K562 (cell line): Measurements from ENCODE around the gene DPH7. TPM values are rescaled to one million over a fixed set of nuclear protein-coding genes. Genes with fewer than 3 reads are reported as not detected.

Experiments used
- ATAC-seq: fragments of 200-7000 bp; cut with Tn5 transposase; 3 replicates; pipeline ENCODE4 v1.9.1; 2020; ENCODE audit warnings: moderate library complexity
- BruUV-seq: library from RNA; stranded (reverse); fragments of 400-500 nt; replicated peaks from 2 replicates; lab custom pipeline; 2021; lab: Mats Ljungman, UMichigan
- CTCF ChIA-PET: fragments of 300-600 bp; formaldehyde crosslinking; extraction: SDS; loops from one replicate; lab custom pipeline; 2021; ENCODE audit warnings: low intra/inter-chr PET ratio; lab: Yijun Ruan, JAX
- POLR2A ChIA-PET: fragments of 300-600, 350-650 bp; sonication (Branson Sonifier 250); formaldehyde crosslinking; extraction: SDS; loops from one replicate; lab custom pipeline; 2021; ENCODE audit warnings: antibody characterized with exemption, inconsistent platforms; lab: Yijun Ruan, JAX
- DNase-seq, 4 experiments: peaks; one replicate each; pipeline versions ENCODE4 v3.0.0 to v3.0.0-alpha.2; 2011 to 2018; ENCODE audit warnings: low spot score in 3 of 4, mixed read lengths in 3 of 4; ENCODE audit errors: extremely low read depth in 1 of 4
- FAIRE-seq: peaks from 2 replicates; lab custom pipeline; 2011; peaks lifted over from hg19 to GRCh38; lab: Jason Lieb, UNC
- H2AFZ ChIP-seq: 2 replicates; pipeline ENCODE4 v1.6.0; 2011; ENCODE audit warnings: low read depth, low read length, control low read depth, inconsistent platforms
- H3K27ac ChIP-seq: fragments of 200-600 bp; 3 replicates; pipeline ENCODE4 v1.8.0; 2011; ENCODE audit warnings: low read depth, mild to moderate bottlenecking, control low read depth, inconsistent platforms, low read length, moderate library complexity, mixed read lengths; ENCODE audit errors: extremely low read depth
- H3K27me3 ChIP-seq, 2 experiments: fragments of 300-600 bp in 1 of 2; 2 replicates in 1 of 2; 3 replicates in 1 of 2; pipeline versions ENCODE4 v1.6.0 to v1.8.0; 2011; ENCODE audit warnings: inconsistent platforms in 2 of 2, low read length in 2 of 2, mild to moderate bottlenecking in 1 of 2, mixed read lengths in 1 of 2, moderate library complexity in 1 of 2; ENCODE audit not compliant: control insufficient read depth in 2 of 2, insufficient read depth in 2 of 2
- H3K36me3 ChIP-seq: fragments of 300-600 bp; 3 replicates; pipeline ENCODE4 v1.8.0; 2011; ENCODE audit warnings: mild to moderate bottlenecking, low read length, inconsistent platforms; ENCODE audit not compliant: control insufficient read depth, insufficient read depth
- H3K4me1 ChIP-seq, 2 experiments: fragments of 200-600 bp in 1 of 2; replicated peaks in 1 of 2; 2 replicates in 1 of 2; 3 replicates in 1 of 2; pipeline versions ENCODE4 v1.5.1 to v1.8.0; 2011; ENCODE audit warnings: inconsistent platforms in 2 of 2, low read length in 2 of 2, mild to moderate bottlenecking in 1 of 2, mixed read lengths in 1 of 2, moderate library complexity in 1 of 2; ENCODE audit not compliant: control insufficient read depth in 2 of 2, insufficient read depth in 2 of 2
- H3K4me2 ChIP-seq: 2 replicates; pipeline ENCODE4 v1.6.1; 2011; ENCODE audit warnings: low read length, control low read depth, inconsistent platforms, mixed read lengths; ENCODE audit not compliant: insufficient read depth
- H3K4me3 ChIP-seq: fragments of 200-600 bp; sonication (generic), shearing (Covaris generic); 2 replicates; pipeline ENCODE4 v1.5.1; 2016; ENCODE audit warnings: control low read depth, inconsistent platforms
- H3K79me2 ChIP-seq: fragments of 200-600 bp; 3 replicates; pipeline ENCODE4 v1.8.0; 2011; ENCODE audit warnings: low read length, inconsistent platforms; ENCODE audit not compliant: control insufficient read depth, insufficient read depth
- H3K9ac ChIP-seq, 2 experiments: 2 replicates each; pipeline versions ENCODE4 v1.6.0 to v1.6.1; 2011; ENCODE audit warnings: low read depth in 2 of 2, low read length in 2 of 2, control low read depth in 1 of 2, inconsistent platforms in 1 of 2, mild to moderate bottlenecking in 1 of 2, mixed read lengths in 1 of 2; ENCODE audit not compliant: insufficient read depth in 1 of 2
- H3K9me1 ChIP-seq: one replicate; pipeline ENCODE4 v1.6.0; 2011; ENCODE audit warnings: inconsistent platforms, mild to moderate bottlenecking, low read length, moderate library complexity; ENCODE audit not compliant: control insufficient read depth, insufficient read depth
- H3K9me3 ChIP-seq: replicated peaks from 2 replicates; pipeline ENCODE4 v1.5.1; 2011; ENCODE audit warnings: low read depth, low read length, inconsistent platforms; ENCODE audit not compliant: control insufficient read depth, insufficient read depth
- H4K20me1 ChIP-seq: replicated peaks from 2 replicates; pipeline ENCODE4 v1.6.1; 2011; ENCODE audit warnings: low read length, inconsistent platforms, mixed read lengths; ENCODE audit not compliant: control insufficient read depth, insufficient read depth
- ADNP ChIP-seq: fragments of 200-800 bp; sonication (Bioruptor generic); IDR thresholded peaks from 2 replicates; pipeline ENCODE4 v1.6.1; 2016; ENCODE audit warnings: missing genetic modification characterization, missing compliant biosample characterization
- BCOR ChIP-seq: fragments of 450-650 bp; IDR thresholded peaks from 2 replicates; pipeline ENCODE4 v1.6.1; 2016
- FOXP1 ChIP-seq: sonication (generic); formaldehyde crosslinking; IDR thresholded peaks from 2 replicates; pipeline ENCODE4 v1.8.0; 2022; ENCODE audit warnings: mild to moderate bottlenecking, missing genetic modification reagents
- GTF2E2 ChIP-seq: fragments of 200-800 bp; sonication (Bioruptor generic); IDR thresholded peaks from 2 replicates; pipeline ENCODE4 v1.6.1; 2016; ENCODE audit warnings: missing genetic modification characterization, missing compliant biosample characterization
- ILK ChIP-seq: fragments of 450-650 bp; IDR thresholded peaks from 2 replicates; pipeline ENCODE4 v1.6.1; 2016; ENCODE audit warnings: missing genetic modification characterization, low read depth, mild to moderate bottlenecking, missing compliant biosample characterization, moderate library complexity, borderline replicate concordance
- PHF8 ChIP-seq: fragments of 200-600 bp; sonication (generic); IDR thresholded peaks from 2 replicates; pipeline ENCODE4 v1.6.1; 2012; ENCODE audit warnings: mixed run types, mild to moderate bottlenecking, inconsistent platforms, low read length, moderate library complexity, borderline replicate concordance
- RBM34 ChIP-seq: fragments of 200-400 bp; formaldehyde crosslinking; IDR thresholded peaks from 2 replicates; pipeline ENCODE4 v1.6.1; 2018; ENCODE audit warnings: low read length, borderline replicate concordance; ENCODE audit not compliant: insufficient read depth
- SRF ChIP-seq, 2 experiments: fragments of 250-450, 450-650 bp in 1 of 2; sonication (Bioruptor Pico) in 1 of 2; sonication (generic) in 1 of 2; formaldehyde crosslinking; IDR thresholded peaks; 2 replicates each; pipeline versions ENCODE4 v1.5.0 to v1.5.1; 2020 to 2022; ENCODE audit warnings: mild to moderate bottlenecking in 1 of 2, missing genetic modification reagents in 1 of 2
- STAG1 ChIP-seq: sonication (generic); formaldehyde crosslinking; IDR thresholded peaks from 2 replicates; pipeline ENCODE4 v1.5.0; 2020; ENCODE audit warnings: missing genetic modification reagents, borderline replicate concordance
- ZBTB17 ChIP-seq: fragments of 450-650 bp; formaldehyde crosslinking; IDR thresholded peaks from 2 replicates; pipeline ENCODE4 v1.4.0; 2020; ENCODE audit warnings: mild to moderate bottlenecking
- ZBTB8A ChIP-seq: fragments of 450-650 bp; IDR thresholded peaks from 2 replicates; pipeline ENCODE4 v1.6.1; 2018; ENCODE audit warnings: mild to moderate bottlenecking, moderate library complexity; ENCODE audit not compliant: partially characterized antibody
- ZNF347 ChIP-seq: fragments of 450-650 bp; formaldehyde crosslinking; IDR thresholded peaks from 2 replicates; pipeline ENCODE4 v1.4.0; 2020; ENCODE audit warnings: low read depth, mild to moderate bottlenecking, moderate library complexity
- WGBS: fragments of 100-300 bp; shearing (Covaris generic); methylation state at CpG from one replicate; pipeline ENCODE4 v1.1.6; 2016; ENCODE audit warnings: low coverage, mixed read lengths; ENCODE audit not compliant: insufficient coverage; ENCODE audit errors: missing lambda C conversion rate; 5-methylcytosine and 5-hydroxymethylcytosine counted together
- in situ Hi-C: fragments of 300-500 bp; cut with MboI; formaldehyde crosslinking; loops from 4 replicates; pipeline ENCODE4 v1.15.0; 2018; ENCODE audit warnings: inconsistent platforms, mixed read lengths
- intact Hi-C: fragments of 100-400 bp; cut with micrococcal nuclease; formaldehyde crosslinking; loops from 2 replicates; pipeline ENCODE4 v1.14.2; 2022
- polyA plus RNA-seq, 8 experiments: library from polyadenylated mRNA; depleted of rRNA in 4 of 8; stranded (reverse) in 5 of 8; unstranded in 3 of 8; fragments of >200 nt; fragmentation: Nextera tagmentation in 2 of 8; fragmentation: Illumina TruSeq in 1 of 8; extraction: Ambion mirVana in 2 of 8; extraction: Trizol in 1 of 8; gene quantifications; 2 replicates each; pipeline versions ENCODE4 v1.2.1 to v1.2.3, GENCODE V29; 2011 to 2014; ENCODE audit warnings: inconsistent platforms in 1 of 8, missing spikeins in 1 of 8
- total RNA-seq, 7 experiments: library from RNA; depleted of rRNA in 6 of 7; stranded (reverse); fragments of >200 nt in 6 of 7; fragmentation: Illumina TruSeq in 2 of 7; extraction: Trizol in 2 of 7; gene quantifications; 2 replicates each; pipeline versions ENCODE4 v1.2.1 to v1.2.3, GENCODE V29; 2011 to 2021; ENCODE audit warnings: low replicate concordance in 1 of 7
- TF ChIP-seq, protein P1 (sequence below), 2 experiments: fragments of 450-650 bp in 1 of 2; sonication (generic) in 1 of 2; formaldehyde crosslinking; conservative IDR thresholded peaks; 2 replicates each; pipeline versions ENCODE4 v1.4.0 to v1.8.1; 2020 to 2022; ENCODE audit warnings: mild to moderate bottlenecking in 1 of 2, missing genetic modification reagents in 1 of 2
- TF ChIP-seq, protein P2 (sequence below): sonication (generic); formaldehyde crosslinking; IDR thresholded peaks from 2 replicates; pipeline ENCODE4 v1.8.1; 2023; ENCODE audit warnings: mild to moderate bottlenecking, missing genetic modification reagents
- TF ChIP-seq, protein P3 (sequence below), 2 experiments: fragments of 200-800 bp in 1 of 2; sonication (Bioruptor generic) in 1 of 2; sonication (generic) in 1 of 2; formaldehyde crosslinking in 1 of 2; IDR thresholded peaks in 1 of 2; conservative IDR thresholded peaks in 1 of 2; 2 replicates each; pipeline versions ENCODE4 v1.5.0 to v1.6.1; 2016 to 2020; ENCODE audit warnings: missing compliant biosample characterization in 1 of 2, missing genetic modification characterization in 1 of 2, missing genetic modification reagents in 1 of 2

The DPH7 gene
- total and polyA plus RNA-seq, 9 of the 15 experiments (the other 6 are each of a cell fraction or from before 2014, with no cell fraction given) = 13.9 to 68.6 (median 41.3) TPM

DNA sequence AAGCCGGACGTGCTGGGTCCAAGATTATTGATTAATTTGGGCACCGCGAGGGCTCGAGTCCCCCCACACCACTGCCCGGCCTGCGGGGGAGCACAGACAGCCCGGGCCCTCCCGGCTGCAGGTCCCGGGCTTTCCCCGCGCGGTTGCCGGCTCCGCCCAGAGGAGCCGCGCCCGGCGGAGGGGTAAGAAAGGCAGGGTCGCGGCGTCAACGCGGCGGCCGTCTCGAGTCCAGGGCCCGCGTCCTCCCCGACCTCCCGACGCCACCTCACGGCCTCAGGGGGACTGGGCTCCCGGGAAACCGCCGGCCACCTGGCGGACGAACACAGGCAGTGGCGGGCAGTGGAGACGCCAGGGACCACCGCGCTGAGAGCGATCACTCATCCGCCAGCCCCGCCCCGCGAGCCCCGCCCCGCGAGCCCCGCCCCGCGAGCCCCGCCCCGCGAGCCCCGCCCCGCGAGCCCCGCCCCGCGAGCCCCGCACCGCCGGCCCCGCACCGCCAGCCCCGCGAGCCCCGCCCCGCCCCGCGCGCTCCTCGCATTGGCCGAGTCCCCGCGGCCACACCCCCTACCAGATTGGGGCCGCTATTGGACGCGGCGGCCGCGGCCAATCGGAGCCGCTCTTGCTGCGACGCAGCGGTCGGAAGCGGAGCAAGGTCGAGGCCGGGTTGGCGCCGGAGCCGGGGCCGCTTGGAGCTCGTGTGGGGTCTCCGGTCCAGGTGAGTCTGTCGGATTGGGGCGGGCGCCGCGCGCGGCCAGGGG lies 27.3 kb downstream of the DPH7 start, which contains the start of gene MRPL41:
MRPL41 (plus strand) TSS at position 616 of the 758 bp plus-strand sequence. CDS start 203 bp downstream, outside the sequence.
- Histone ChIP-seq H3K79me2 (peaks cover 18% of the 10 kb centered on the region), H3K4me3 (peak within 1 kb of the TSS; percentile 96), H3K36me3 (peaks cover 38% of the 10 kb centered on the region), H4K20me1 (peaks cover 5% of the 10 kb centered on the region; the same call in 1 of the 2 replicates), H3K9ac (peak within 1 kb of the TSS; percentile 92 to 99), H3K27ac (peak within 1 kb of the TSS; percentile 97), H3K4me1 (peaks cover 2 to 39% of the 10 kb centered on the region in 2 experiments; a peak in 4 of 5 replicates), H3K27me3 (no peaks in the 10 kb centered on the region), H3K9me1 (no peaks in the 10 kb centered on the region), H2AFZ (peak within 1 kb of the TSS; percentile 76), H3K4me2 (peak within 1 kb of the TSS; percentile 97), H3K9me3 (no peaks in the 10 kb centered on the region)
- peak; percentile 91 for ATAC-seq
- ChIA-PET CTCF (interaction anchor here (0.6 kb wide), 2 partner anchors 24 to 28 kb away, joined by 3 to 4 read pairs; no protein-coding TSS in a partner anchor), POLR2A (interaction anchor here (0.8 to 1.5 kb wide), 10 partner anchors 11 to 274 kb away, joined by 3 to 6 read pairs (median 4); partner anchors contain the start of gene TOR4A)
- DNase-seq = peak; percentile 94 to 98 (median 94)
- no TSS peak for BruUV-seq
- peak; percentile 66 for FAIRE-seq
- 0% methylated on average over 28 of the region's 106 CpGs for WGBS
- in situ Hi-C loops (no loop called here), intact Hi-C loops (loop anchor here (10.0 kb wide), 1 partner anchor 123 kb away; no protein-coding TSS in a partner anchor)
- TF ChIP-seq ILK (no peak), FOXP1 (CRISPR knock-in tag) (peak; percentile 71; the same call in 1 of the 2 replicates), STAG1 (CRISPR knock-in tag) (peak; percentile 28; the same call in 1 of the 2 replicates), ZNF347 (CRISPR knock-in tag) (no peak), RBM34 (no peak), GTF2E2 (tag) (no peak), ZBTB17 (no peak), SRF (CRISPR knock-in tag; IDR thresholded peaks at IDR 0.05) (no peak), PHF8 (peak; percentile 83), ZBTB8A (no peak), ADNP (no peak), BCOR (no peak)
- TF ChIP-seq, protein P1, sequence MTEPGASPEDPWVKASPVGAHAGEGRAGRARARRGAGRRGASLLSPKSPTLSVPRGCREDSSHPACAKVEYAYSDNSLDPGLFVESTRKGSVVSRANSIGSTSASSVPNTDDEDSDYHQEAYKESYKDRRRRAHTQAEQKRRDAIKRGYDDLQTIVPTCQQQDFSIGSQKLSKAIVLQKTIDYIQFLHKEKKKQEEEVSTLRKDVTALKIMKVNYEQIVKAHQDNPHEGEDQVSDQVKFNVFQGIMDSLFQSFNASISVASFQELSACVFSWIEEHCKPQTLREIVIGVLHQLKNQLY (CRISPR knock-in tag; conservative IDR thresholded peaks at IDR 0.05) = no peak
- TF ChIP-seq, protein P2, sequence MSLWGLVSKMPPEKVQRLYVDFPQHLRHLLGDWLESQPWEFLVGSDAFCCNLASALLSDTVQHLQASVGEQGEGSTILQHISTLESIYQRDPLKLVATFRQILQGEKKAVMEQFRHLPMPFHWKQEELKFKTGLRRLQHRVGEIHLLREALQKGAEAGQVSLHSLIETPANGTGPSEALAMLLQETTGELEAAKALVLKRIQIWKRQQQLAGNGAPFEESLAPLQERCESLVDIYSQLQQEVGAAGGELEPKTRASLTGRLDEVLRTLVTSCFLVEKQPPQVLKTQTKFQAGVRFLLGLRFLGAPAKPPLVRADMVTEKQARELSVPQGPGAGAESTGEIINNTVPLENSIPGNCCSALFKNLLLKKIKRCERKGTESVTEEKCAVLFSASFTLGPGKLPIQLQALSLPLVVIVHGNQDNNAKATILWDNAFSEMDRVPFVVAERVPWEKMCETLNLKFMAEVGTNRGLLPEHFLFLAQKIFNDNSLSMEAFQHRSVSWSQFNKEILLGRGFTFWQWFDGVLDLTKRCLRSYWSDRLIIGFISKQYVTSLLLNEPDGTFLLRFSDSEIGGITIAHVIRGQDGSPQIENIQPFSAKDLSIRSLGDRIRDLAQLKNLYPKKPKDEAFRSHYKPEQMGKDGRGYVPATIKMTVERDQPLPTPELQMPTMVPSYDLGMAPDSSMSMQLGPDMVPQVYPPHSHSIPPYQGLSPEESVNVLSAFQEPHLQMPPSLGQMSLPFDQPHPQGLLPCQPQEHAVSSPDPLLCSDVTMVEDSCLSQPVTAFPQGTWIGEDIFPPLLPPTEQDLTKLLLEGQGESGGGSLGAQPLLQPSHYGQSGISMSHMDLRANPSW (CRISPR knock-in tag) = no peak
- TF ChIP-seq, protein P3, sequence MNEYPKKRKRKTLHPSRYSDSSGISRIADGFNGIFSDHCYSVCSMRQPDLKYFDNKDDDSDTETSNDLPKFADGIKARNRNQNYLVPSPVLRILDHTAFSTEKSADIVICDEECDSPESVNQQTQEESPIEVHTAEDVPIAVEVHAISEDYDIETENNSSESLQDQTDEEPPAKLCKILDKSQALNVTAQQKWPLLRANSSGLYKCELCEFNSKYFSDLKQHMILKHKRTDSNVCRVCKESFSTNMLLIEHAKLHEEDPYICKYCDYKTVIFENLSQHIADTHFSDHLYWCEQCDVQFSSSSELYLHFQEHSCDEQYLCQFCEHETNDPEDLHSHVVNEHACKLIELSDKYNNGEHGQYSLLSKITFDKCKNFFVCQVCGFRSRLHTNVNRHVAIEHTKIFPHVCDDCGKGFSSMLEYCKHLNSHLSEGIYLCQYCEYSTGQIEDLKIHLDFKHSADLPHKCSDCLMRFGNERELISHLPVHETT (CRISPR knock-in tag; conservative IDR thresholded peaks at IDR 0.05 in 1 of 2, IDR thresholded peaks at IDR 0.05 in 1 of 2) = 0 out of 4 replicates have a peak, but pooled peaks of 1 of the 2 experiments have one; percentile 63
